Vagina (tissue), 2 donors: ENCODE results near the gene EPB41L2. TPM values are rescaled to one million over a fixed set of nuclear protein-coding genes. Genes with fewer than 3 reads are reported as not detected.
"Not testable (repeated sequence)": the region's sequence is repeated elsewhere in the genome, so short reads cannot be mapped to it uniquely, and the experiment has no call there.

Experiments
- DNase-seq, 2 donors: peaks; one replicate each; pipeline ENCODE4 v3.0.0-alpha.2; 2017; ENCODE audit errors: extremely low spot score in 2 of 2
- H3K27ac ChIP-seq: fragments of 200-600 bp; sonication (generic); one replicate; pipeline ENCODE4 v1.5.1; 2019
- H3K27me3 ChIP-seq: fragments of 200-600 bp; sonication (generic); one replicate; pipeline ENCODE4 v1.5.1; 2019
- H3K36me3 ChIP-seq, 2 donors: fragments of 200-600 bp; sonication (generic); one replicate each; pipeline ENCODE4 v1.5.1; 2017 to 2019
- H3K4me1 ChIP-seq: fragments of 200-600 bp; sonication (generic); one replicate; pipeline ENCODE4 v1.5.1; 2019
- H3K4me3 ChIP-seq, 2 donors: fragments of 200-600 bp; sonication (generic); 1 replicate in 1 of 2; 2 replicates in 1 of 2; pipeline ENCODE4 v1.5.1; 2016 to 2019
- H3K9me3 ChIP-seq: fragments of 200-600 bp; sonication (generic); one replicate; pipeline ENCODE4 v1.5.1; 2019
- POLR2A ChIP-seq, 2 donors: fragments of 450-650 bp; IDR thresholded peaks; one replicate each; pipeline ENCODE4 v1.6.1; 2017; ENCODE audit warnings: antibody characterized with exemption in 2 of 2, mild to moderate bottlenecking in 2 of 2, moderate library complexity in 2 of 2
- POLR2AphosphoS5 ChIP-seq, 2 donors: sonication (generic); formaldehyde crosslinking; IDR thresholded peaks; one replicate each; pipeline ENCODE4 v1.9.0; 2017; ENCODE audit warnings: antibody characterized with exemption in 2 of 2, mild to moderate bottlenecking in 2 of 2, low read depth in 1 of 2; ENCODE audit not compliant: insufficient read depth in 1 of 2
- intact Hi-C: fragments of 100-400 bp; cut with DNase I; formaldehyde crosslinking; loops from one replicate; pipeline ENCODE4 v1.15.1; 2023
- total RNA-seq: library from RNA; depleted of rRNA; stranded (reverse); fragments of >200 nt; gene quantifications from one replicate; pipeline ENCODE4 v1.2.3, GENCODE V29; 2016
- TF ChIP-seq, protein P1 (sequence below), 3 experiments: fragments of 450-650 bp in 2 of 3; fragments of 200-600 bp in 1 of 3; sonication (generic) in 1 of 3; IDR thresholded peaks; one replicate each; pipeline ENCODE4 v1.5.1; 2017 to 2019; ENCODE audit warnings: antibody characterized with exemption in 3 of 3, mild to moderate bottlenecking in 2 of 3, moderate library complexity in 2 of 3

Gene EPB41L2
- total RNA-seq, 1 donor from 2014 or later = 96.7 TPM

DNA sequence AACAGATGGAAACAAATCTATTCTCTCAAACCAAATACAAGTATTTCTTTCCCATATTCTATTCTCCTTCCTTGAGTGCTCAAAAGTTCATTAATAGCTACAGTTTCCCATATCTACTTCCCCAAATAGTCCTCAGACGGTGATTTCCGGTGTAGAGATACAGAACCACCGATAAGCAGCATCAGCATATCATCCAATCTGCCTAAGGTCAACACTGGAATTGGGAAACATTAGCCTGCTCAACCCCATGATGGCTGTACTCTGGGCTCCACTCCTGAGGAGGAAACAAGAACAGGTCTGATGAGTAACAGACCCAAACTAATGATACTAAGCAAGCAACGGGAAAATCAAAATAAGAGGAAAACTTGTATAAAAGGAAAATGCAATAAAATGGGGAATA lies 115.6 kb downstream of the EPB41L2 start:
- no peak overlapping the region for H3K27ac ChIP-seq
- no peak for DNase-seq
- H3K27me3 ChIP-seq = no peaks in the 10 kb centered on the region
- intact Hi-C loops = no loop called here
- H3K4me3 ChIP-seq = no peak overlapping the region
- no peaks in the 10 kb centered on the region for H3K36me3 ChIP-seq
- H3K4me1 ChIP-seq = no peaks in the 10 kb centered on the region
- TF ChIP-seq POLR2AphosphoS5 (IDR thresholded peaks at IDR 0.05; ENCODE audit: insufficient read depth in 1 of 2, low read depth in 1 of 2) (no peak), POLR2A (IDR thresholded peaks at IDR 0.05) (no peak)
- TF ChIP-seq, protein P1, sequence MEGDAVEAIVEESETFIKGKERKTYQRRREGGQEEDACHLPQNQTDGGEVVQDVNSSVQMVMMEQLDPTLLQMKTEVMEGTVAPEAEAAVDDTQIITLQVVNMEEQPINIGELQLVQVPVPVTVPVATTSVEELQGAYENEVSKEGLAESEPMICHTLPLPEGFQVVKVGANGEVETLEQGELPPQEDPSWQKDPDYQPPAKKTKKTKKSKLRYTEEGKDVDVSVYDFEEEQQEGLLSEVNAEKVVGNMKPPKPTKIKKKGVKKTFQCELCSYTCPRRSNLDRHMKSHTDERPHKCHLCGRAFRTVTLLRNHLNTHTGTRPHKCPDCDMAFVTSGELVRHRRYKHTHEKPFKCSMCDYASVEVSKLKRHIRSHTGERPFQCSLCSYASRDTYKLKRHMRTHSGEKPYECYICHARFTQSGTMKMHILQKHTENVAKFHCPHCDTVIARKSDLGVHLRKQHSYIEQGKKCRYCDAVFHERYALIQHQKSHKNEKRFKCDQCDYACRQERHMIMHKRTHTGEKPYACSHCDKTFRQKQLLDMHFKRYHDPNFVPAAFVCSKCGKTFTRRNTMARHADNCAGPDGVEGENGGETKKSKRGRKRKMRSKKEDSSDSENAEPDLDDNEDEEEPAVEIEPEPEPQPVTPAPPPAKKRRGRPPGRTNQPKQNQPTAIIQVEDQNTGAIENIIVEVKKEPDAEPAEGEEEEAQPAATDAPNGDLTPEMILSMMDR (IDR thresholded peaks at IDR 0.05) = no peak
- no peaks in the 10 kb centered on the region for H3K9me3 ChIP-seq

DNA sequence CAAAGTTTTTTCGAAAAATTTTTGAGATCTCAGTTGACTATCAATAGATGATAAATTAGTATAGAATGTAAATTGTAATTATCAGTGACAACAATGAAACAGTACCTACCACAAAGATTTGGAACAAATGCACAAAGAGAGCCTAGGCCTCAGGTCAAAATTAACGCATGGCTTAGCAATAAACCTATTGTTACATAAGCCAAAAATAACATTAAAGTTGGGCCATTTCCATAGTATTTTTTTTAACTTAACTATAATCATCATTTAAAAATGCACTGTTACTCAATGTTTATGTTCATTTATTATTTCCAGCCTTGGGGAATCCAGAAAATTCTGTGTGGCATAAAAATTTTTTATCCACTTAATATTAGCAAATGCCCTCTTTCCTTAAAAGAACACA lies 117.0 kb downstream of the EPB41L2 start:
- TF ChIP-seq, protein P1 (IDR thresholded peaks at IDR 0.05) = no peak
- no peak for TF ChIP-seq POLR2AphosphoS5 (IDR thresholded peaks at IDR 0.05; ENCODE audit: insufficient read depth in 1 of 2, low read depth in 1 of 2)
- no peak for TF ChIP-seq POLR2A (IDR thresholded peaks at IDR 0.05)
- no peaks in the 10 kb centered on the region for H3K27me3 ChIP-seq
- DNase-seq = no peak
- no peaks in the 10 kb centered on the region for H3K9me3 ChIP-seq
- intact Hi-C loops = no loop called here
- no peaks in the 10 kb centered on the region for H3K36me3 ChIP-seq
- no peak overlapping the region for H3K27ac ChIP-seq
- no peak overlapping the region for H3K4me3 ChIP-seq
- H3K4me1 ChIP-seq = no peaks in the 10 kb centered on the region

DNA sequence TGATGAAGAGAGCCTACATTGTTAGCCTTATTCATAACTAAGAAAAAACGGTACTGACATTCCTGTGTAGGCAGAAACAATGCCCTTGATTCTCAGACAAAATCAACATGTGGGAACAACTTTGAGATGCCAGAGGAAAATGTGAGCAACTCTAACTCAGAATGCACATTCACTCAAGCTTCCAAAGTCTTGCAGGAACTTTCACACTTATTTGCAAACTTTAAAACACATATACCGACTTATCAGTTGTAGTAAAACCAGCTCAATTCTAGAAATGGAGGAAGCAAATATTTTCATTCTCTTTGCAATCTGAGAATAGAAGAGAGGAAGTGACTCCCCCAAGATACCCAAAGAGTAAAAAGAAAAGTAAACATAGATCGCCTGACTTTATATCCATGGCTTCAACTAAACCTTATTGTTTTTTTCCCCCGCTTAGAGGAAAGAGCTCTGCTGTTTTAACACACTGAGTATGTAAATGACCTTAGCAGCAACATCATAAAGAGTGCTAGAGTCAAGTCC lies 117.6 kb downstream of the EPB41L2 start:
- DNase-seq = no peak
- TF ChIP-seq, protein P1 (IDR thresholded peaks at IDR 0.05) = no peak
- no peak for TF ChIP-seq POLR2AphosphoS5 (IDR thresholded peaks at IDR 0.05; ENCODE audit: insufficient read depth in 1 of 2, low read depth in 1 of 2)
- TF ChIP-seq POLR2A (IDR thresholded peaks at IDR 0.05) = no peak
- H3K4me1 ChIP-seq = no peaks in the 10 kb centered on the region
- no peak overlapping the region for H3K27ac ChIP-seq
- H3K36me3 ChIP-seq = no peaks in the 10 kb centered on the region
- no peaks in the 10 kb centered on the region for H3K9me3 ChIP-seq
- intact Hi-C loops = no loop called here
- no peaks in the 10 kb centered on the region for H3K27me3 ChIP-seq
- H3K4me3 ChIP-seq = no peak overlapping the region

DNA sequence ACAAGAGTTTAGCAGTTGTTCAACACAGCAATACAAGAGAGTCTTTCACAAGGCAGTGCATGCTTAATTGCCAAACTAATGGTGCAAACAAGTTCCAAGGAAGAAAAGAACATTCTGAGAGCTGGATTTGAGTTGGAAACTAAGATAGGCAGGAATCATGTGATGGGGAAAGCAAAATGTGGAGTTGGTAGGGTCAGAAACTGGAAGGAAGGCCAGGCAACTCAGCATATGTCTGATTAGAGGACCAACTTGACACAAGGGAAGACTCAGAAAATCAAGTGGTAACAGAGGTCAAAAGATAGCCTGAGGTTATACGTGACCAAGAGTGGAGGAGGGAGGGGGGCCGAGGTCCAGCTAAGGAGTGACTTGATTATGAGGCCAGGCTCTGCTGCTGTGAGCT lies 118.6 kb downstream of the EPB41L2 start:
- DNase-seq = no peak
- intact Hi-C loops = no loop called here
- TF ChIP-seq POLR2A (IDR thresholded peaks at IDR 0.05) = no peak
- TF ChIP-seq, protein P1 (IDR thresholded peaks at IDR 0.05) = no peak
- TF ChIP-seq POLR2AphosphoS5 (IDR thresholded peaks at IDR 0.05; ENCODE audit: insufficient read depth in 1 of 2, low read depth in 1 of 2) = no peak

DNA sequence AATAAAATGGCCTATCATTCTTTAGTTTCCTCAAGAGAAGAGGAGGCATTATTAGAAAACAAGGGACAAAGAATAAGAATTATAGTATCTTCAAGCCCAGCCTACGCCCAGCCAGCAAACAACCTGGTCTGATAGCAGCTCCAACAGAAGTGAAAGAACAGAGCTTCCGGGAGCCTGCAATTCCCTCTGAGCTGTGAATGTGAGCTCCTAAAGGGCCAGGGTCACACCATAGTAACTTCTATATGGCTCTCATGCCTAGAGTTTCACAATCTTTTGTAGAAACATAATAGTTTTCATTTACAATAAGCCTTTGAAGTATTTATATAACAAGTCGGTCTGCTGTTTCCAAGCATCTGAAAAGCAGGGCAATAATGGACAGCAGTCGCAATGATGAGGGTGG lies 119.3 kb downstream of the EPB41L2 start:
- TF ChIP-seq, protein P1 (IDR thresholded peaks at IDR 0.05) = no peak
- TF ChIP-seq POLR2AphosphoS5 (IDR thresholded peaks at IDR 0.05; ENCODE audit: insufficient read depth in 1 of 2, low read depth in 1 of 2) = no peak
- TF ChIP-seq POLR2A (IDR thresholded peaks at IDR 0.05) = no peak
- no peak overlapping the region for H3K27ac ChIP-seq
- H3K36me3 ChIP-seq = no peaks in the 10 kb centered on the region
- intact Hi-C loops = no loop called here
- DNase-seq = no peak
- H3K9me3 ChIP-seq = no peaks in the 10 kb centered on the region
- no peak overlapping the region for H3K4me3 ChIP-seq
- no peaks in the 10 kb centered on the region for H3K4me1 ChIP-seq
- no peaks in the 10 kb centered on the region for H3K27me3 ChIP-seq

More for the DNA sequence above, 118.6 kb downstream of the EPB41L2 start:
- no peak overlapping the region for H3K27ac ChIP-seq
- no peaks in the 10 kb centered on the region for H3K9me3 ChIP-seq
- H3K4me1 ChIP-seq = no peaks in the 10 kb centered on the region
- no peaks in the 10 kb centered on the region for H3K27me3 ChIP-seq
- H3K4me3 ChIP-seq = no peak overlapping the region
- H3K36me3 ChIP-seq = no peaks in the 10 kb centered on the region

DNA sequence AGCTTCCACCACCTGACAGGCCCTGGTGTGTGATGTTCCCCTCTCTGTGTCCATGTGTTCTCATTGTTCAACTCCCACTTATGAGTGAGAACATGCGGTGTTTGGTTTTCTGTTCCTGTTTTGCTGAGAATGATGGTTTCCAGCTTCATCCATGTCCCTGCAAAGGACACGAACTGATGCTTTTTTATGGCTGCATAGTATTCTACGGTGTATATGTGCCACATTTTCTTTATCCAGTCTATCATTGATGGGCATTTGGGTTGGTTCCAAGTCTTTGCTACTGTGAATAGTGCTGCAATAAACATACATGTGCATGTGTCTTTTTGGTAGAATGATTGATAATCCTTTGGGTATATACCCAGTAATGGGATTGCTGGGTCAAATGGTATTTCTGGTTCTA lies 120.3 kb downstream of the EPB41L2 start:
- DNase-seq, H3K36me3 ChIP-seq, H3K4me1 ChIP-seq, intact Hi-C loops, H3K9me3 ChIP-seq, H3K4me3 ChIP-seq, H3K27ac ChIP-seq, H3K27me3 ChIP-seq: not testable (repeated sequence)
